Gastrocnemius medialis (tissue), 4 donors: ENCODE measurements around the gene FOXJ1.

ENCODE experiments used
- POLR2A ChIP-seq, 2 donors: fragments of 450-650 bp; IDR thresholded peaks; one replicate each; pipeline ENCODE4 v1.6.1; 2017; ENCODE audit warnings: antibody characterized with exemption in 2 of 2, mild to moderate bottlenecking in 2 of 2, moderate library complexity in 2 of 2
- TF ChIP-seq, protein P1 (sequence below), 5 experiments: fragments of 450-650 bp in 3 of 5; fragments of 200-600 bp in 2 of 5; sonication (generic) in 2 of 5; IDR thresholded peaks in 4 of 5; conservative IDR thresholded peaks in 1 of 5; 1 replicate in 4 of 5; 2 replicates in 1 of 5; pipeline ENCODE4 v1.5.1; 2016 to 2019; ENCODE audit warnings: antibody characterized with exemption in 5 of 5, mild to moderate bottlenecking in 3 of 5, moderate library complexity in 3 of 5

DNA sequence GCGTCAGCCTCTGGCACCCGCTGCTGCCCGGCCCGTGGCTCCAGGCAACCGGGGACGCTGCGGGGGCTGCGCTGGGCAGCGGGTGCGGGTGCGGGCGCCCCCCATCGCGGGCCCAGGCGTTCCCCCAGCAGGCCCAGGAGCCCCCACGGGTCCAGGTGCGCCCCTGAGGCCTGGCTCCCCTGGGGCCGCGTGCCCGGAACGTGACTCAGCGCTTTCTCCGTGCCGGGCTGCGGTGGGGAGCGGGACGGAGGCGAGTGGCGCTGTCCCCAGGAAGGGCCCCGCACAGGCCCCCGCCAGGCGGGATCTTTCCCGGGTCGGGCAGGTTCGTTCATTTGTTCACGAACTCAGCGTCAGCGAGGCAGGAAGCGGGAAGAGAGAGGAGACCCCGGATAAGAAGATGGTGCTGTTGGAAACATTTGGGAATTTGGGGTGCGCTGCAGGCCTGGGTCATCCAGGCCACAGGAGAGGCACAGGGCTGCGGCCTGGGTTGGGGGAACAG, 19.1 kb downstream of the FOXJ1 start:
- TF ChIP-seq, protein P1, sequence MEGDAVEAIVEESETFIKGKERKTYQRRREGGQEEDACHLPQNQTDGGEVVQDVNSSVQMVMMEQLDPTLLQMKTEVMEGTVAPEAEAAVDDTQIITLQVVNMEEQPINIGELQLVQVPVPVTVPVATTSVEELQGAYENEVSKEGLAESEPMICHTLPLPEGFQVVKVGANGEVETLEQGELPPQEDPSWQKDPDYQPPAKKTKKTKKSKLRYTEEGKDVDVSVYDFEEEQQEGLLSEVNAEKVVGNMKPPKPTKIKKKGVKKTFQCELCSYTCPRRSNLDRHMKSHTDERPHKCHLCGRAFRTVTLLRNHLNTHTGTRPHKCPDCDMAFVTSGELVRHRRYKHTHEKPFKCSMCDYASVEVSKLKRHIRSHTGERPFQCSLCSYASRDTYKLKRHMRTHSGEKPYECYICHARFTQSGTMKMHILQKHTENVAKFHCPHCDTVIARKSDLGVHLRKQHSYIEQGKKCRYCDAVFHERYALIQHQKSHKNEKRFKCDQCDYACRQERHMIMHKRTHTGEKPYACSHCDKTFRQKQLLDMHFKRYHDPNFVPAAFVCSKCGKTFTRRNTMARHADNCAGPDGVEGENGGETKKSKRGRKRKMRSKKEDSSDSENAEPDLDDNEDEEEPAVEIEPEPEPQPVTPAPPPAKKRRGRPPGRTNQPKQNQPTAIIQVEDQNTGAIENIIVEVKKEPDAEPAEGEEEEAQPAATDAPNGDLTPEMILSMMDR (IDR thresholded peaks at IDR 0.05 in 4 of 5, conservative IDR thresholded peaks at IDR 0.05 in 1 of 5) = no peak
- TF ChIP-seq POLR2A (IDR thresholded peaks at IDR 0.05) = no peak
